HG02759 (cell line): ENCODE results near the gene NELL2.
"Not testable (repeated sequence)": the region's sequence is repeated elsewhere in the genome, so short reads cannot be mapped to it uniquely, and the experiment has no call there.

ENCODE experiments used
- ATAC-seq: cut with Tn5 transposase; IDR thresholded peaks from one replicate; pipeline ENCODE4 v1.9.1; 2021; ENCODE audit warnings: mild to moderate bottlenecking, moderate library complexity; ENCODE audit not compliant: unreplicated experiment

Gene NELL2

DNA sequence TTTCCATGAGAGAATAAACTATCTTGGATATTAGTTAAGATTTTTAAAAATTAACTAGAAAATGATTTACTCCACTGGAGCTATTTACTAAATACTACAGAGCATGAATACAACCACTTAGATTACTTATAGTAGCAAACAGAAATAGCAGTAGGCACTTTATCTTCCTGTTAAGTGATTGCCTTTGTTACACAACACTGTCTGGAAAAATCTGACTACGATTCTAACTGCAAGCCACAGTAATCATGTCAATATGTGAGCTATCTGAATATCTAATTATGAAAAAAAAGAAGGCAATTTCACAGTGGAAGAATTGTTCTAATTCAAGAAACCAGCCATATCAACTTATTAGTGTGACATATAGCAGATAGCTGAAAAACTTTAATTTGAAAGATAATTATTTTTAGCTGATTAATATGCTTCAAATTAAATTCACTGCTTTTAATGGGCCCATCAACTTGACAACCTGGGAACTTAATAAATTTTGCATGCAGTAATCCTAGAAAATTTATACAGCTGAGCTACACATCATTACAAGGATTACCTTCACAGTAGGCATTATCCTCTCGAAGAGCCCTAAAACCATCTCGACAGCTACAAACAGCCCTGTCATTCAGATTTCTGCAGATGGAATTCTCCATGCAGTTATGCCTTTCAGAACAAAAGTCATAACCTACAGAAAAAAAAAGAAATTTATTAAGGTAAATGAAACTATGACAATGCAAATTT lies 172.8 kb downstream of the NELL2 start:
- no peak for ATAC-seq

DNA sequence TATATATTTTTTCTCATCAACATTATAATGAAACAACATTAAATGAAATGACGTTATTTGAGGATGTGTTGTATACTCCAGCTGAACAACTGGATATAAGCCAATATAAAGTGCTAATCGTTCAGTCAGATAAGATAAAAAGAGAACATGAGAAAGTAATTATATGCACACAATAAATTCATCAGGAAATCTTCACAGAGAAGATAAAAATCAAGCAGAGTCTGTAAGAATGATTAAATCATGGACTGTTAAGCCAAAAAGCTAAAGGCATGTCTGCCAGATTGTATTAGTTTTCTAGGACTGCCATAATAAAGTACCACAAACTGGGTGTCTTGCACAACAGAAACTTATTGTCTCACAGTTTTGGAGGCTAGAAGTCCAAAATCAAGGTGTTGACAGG lies 178.6 kb downstream of the NELL2 start:
- no peak for ATAC-seq

DNA sequence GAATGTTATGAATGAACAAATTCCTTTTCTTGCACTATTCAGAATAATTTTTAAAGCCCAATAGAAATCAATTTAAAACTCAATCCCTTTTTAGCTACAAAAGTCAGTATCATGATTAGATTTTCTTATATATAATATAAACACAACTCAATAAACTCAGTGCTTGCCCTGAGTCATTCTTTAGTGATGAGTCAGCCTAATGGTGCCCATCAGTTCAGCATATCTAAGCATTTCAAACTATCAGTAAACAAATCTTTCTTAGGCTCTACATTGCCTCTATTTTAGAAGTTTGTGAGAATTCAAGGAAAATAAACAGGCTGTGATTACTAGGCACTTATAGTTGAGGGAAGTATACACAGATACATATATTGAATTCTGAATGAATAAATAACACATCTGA lies 179.6 kb downstream of the NELL2 start:
- no peak for ATAC-seq

DNA sequence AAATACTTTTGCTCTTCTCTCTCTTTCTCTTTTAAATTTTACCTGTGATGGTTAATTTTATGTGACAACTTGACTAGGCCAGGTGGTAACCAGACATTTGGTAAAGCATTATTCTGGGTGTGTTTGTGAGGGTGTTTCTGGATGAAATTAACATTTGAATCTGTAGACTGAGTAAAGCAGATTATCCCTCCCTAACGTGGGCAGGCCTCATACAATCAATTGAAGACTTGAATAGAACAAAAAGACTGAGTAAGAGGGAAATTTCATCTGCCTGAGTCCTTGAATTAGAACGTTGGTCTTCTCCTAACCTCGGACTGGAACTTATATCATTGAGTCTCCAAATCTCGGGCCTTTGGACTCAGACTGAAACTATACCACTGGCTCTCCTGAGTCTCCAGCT lies 182.1 kb downstream of the NELL2 start:
- no peak for ATAC-seq

DNA sequence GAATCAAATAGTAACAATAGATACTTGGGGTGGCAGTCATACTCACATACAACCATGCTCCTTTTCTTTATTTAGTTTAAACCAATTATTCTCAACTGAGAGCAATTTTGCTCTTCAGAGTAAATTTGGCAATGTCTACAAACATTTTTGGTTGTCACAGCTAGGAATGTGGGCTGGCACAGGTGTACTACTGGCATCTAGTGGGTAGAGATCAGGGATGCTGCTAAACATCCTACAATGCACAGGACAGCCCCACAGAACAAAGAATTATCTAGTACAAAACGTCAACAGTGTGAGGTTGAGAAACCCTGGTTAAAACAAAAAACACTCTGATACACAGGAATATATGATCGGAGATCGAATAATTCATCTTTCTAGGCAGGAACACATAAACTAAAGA lies 186.5 kb downstream of the NELL2 start:
- no peak for ATAC-seq

DNA sequence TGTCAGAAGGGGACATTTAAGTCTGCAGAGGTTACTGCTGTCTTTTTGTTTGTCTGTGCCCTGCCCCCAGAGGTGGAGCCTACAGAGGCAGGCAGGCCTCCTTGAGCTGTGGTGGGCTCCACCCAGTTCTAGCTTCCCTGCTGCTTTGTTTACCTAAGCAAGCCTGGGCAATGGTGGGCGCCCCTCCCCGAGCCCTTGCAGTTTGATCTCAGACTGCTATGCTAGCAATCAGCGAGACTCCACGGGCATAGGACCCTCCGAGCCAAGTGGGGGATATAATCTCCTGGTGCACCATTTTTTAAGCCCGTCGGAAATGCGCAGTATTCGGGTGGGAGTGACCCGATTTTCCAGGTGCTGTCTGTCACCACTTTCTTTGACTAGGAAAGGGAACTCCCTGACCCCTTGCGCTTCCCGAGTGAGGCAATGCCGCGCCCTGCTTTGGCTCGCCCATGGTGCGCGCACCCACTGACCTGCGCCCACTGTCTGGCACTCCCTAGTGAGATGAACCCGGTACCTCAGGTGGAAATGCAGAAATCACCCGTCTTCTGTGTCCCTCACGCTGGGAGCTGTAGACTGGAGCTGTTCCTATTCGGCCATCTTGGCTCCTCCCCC lies 189.2 kb downstream of the NELL2 start:
- not testable (repeated sequence) for ATAC-seq

DNA sequence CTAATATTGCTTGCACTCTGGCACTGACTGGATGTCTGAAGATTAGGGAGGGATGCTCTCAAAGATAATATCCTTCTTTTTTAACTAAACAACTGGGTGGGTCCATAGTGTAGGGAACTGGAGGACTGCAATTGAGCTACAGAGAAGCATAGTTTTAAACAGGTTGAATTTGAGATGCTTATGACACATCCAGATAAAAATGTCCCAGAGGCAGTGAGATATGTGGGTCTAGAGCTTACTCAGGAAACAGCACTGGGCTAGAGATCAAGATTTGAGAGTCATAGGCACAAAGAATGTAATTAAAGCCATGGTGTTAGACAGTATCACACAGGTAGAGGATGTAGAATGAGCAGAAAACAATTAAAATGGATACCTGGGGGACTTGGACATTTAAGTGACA lies 198.4 kb downstream of the NELL2 start:
- no peak for ATAC-seq

DNA sequence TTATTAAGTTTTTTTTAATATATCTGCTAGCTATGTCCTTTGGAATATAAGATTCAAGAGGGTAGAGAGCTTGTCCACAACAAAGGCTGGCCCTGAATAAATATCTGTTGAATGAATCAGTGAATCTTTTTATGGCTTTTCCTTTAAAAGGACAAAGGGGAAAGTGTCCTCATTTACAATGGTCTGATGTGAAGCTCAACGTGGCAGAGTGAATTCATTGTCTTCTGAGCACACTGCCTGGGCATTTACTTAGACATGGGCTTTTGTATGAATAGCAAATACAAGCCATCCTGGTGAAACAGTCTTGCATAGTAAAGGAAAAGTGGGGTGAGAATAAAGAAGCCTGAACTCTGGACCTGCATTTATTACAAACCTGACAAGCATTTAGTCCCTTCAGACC lies 201.2 kb downstream of the NELL2 start:
- no peak for ATAC-seq

DNA sequence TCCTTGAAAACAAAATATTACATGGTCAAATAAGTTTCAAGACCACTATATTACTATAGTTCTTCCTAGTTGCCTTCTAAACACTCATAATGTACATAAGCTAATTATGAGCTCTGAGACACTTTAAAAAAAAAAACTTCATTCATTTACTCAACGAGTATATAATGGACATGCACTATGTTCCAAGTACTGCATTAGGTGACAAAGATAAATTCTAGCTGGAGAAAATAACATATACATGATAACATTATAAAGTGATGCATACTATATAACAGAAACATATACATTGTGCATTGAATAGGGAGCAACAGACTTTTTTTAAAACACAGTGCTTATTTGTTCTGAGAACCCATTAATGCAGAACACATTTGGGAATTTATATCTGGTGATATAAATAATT lies 202.3 kb downstream of the NELL2 start:
- no peak for ATAC-seq

DNA sequence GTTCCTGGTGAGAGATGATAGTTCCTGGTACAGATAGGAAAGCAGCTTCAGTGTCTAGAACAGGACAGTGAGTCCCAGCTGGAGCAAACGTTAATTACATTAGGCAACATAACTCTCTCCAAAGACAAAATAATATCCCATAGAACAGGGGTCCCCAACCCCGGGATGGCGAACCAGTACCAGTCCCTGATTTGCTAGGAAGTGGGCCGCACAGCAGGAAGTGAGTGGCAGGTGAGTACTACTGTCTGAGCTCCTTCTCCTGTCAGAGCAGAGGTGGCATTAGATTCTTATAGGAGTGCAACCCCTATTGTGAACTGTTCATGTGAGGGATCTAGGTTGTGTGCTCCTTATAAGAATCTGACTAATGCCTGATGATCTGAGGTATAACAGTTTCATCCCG lies 204.1 kb downstream of the NELL2 start:
- no peak for ATAC-seq

DNA sequence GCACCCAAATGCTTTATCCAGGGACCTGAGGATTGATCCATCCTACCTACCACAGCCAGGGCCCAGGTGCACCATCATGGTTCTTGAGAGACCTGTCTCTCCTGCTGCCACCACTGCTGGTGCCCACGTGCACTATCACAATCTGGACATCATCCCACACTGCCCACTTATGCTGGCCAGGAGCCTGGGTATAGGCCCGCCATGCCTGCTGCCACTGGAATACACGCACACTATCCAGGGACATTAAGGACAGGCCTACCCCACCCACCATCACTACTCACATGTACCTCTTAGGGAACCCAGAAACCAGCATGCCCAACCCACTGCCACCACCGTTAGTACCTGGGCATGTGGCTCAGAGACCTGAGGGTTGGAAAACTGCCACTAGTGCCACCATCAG lies 207.7 kb downstream of the NELL2 start:
- no peak for ATAC-seq

DNA sequence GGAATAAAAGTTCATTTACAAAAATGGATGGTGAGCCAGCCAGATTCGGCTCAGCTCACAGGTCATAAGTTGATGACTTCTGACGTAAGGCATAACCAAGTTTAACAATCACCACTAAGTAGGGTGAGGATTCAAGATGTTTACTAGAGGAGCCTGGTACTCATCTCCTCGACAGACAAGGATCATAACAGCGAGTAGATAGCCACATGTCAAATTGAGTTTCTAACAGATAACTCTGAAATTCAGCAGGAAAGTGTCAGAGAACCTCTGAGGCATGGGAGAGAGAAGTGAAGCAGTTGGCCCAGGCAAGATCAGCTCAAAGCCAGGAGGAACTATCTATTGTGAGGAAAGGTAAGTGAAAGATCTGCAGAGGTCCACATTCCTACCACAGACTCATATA lies 208.7 kb downstream of the NELL2 start:
- no peak for ATAC-seq

DNA sequence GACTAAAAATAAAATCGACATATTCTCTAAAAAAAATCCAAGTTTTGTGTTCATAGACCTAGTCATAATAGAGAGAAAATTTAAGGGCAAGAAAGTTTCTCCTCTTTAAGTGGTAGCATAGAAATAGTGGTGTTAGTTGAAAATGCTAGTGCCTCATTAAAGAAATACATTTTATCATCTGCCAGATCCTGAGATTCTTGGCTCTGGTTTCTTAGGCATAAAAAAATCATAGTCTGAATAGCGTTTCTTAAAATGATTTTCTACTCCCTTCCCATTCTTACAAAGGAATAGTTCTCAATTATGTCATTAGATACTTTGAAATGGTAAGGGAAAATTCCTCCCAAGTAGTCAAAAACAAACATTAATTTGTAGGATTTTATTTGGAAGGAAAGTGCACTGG lies 212.8 kb downstream of the NELL2 start:
- ATAC-seq: no peak

DNA sequence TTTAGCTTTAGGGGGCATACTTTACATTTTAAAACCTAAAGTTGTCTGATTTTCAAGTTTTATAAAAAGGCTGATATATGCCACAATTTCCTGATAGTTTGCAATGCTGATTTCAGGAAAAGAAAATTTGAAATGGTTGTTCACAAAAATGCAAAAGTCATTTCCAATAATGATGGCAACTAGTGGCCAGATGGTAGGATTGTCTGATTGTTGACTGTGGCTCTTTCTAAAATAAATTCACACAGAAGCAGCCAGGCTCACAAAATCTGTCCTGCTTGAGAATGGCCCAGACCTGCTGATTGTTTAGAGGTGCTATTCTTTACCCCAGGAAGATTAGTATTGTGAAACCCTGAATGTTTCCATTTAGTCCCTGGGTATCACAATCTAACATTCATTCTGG lies 220.3 kb downstream of the NELL2 start:
- no peak for ATAC-seq

DNA sequence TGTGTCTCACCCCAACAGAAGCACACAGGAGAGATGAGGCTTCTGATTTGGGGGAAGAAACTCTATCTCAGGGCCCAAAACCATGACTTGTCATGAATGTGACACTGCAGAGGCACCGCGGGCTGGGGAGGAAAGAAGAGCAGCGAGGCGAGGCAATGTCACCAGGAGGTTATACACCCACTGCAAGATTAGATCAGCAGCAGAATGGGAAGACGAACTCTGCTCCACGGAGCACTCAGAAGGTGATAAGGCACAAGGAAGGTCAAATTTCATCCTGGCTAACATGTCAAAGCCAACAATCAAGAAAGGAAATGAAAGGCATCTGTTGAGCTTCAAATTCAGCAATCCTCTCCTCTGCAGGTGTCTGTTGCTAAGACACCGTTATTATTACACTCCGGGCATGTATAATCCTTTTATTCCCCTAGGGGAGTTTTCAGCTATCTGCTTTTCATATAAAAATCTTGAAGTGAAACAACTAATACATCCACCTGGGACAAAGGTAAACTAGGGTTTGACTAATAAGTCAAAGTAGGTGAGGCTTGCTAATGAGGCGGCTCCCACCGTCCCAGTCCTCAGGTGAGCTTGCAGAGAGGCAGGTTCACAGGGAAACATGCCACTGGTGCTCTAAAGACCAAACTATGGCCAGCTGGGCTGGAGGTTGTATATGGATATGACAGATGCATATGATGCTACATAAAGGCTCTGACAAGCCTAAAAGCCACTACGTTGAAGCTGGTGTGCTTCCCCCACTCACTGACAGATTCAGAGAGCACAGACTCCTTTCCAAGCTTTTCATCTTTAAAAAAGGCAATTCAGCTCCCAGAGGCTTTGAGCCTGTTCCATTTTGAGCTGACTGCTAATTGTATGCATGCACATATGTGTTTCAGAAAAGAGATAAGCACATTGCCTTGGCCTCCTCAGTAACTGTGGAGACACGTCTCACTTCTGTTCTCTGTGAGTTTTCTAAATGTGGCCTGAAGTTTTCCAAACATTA lies 221.2 kb downstream of the NELL2 start:
- ATAC-seq: no peak

DNA sequence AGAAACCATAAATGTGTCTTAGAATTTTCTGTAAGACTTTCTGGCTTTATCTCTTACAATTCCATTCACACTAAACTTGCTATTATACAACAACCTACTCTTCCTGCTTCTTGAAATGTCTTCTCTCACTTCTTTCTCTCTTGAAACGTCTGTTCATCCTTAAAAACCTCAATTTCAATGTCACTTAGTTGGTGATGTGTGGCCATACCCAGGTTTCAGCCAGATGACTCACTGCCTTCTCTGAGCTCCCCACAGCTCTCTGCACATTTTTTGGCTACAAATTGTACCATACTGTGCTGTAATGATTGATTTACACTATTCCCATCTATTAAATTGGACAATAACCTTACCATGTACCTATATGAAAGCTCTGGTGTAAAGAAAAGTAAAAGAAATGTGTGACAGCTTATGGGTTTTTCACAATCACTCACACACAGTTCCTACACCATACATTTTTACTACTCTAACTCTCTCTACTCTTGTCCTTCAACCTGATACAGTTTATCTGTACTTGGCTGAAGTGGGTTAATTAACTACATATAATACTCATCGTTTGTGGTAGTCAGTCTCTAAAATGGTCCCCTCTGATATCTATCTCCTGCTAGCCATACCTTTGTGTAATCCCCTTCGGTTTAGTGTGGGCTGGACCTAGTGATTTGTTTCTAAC lies 222.1 kb downstream of the NELL2 start:
- ATAC-seq: no peak

DNA sequence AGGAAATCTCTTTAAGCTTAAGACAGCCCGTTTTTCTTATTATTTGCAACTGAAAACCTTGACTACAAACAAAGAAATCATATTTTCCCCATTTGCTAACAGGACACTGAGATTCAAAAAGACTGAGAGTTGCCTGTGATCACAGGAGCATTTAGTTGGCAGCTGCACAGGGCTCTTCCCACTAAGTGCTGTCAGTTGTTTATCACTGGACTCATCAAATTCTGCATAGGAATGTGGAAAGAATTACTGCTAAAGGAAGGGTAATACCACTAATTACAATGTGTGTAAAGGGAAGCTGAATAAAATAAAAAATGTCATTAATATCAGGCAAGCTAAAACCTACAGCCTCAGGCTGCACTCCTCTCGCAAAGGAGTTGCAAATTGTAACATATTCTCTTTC lies 226.4 kb downstream of the NELL2 start:
- no peak for ATAC-seq

DNA sequence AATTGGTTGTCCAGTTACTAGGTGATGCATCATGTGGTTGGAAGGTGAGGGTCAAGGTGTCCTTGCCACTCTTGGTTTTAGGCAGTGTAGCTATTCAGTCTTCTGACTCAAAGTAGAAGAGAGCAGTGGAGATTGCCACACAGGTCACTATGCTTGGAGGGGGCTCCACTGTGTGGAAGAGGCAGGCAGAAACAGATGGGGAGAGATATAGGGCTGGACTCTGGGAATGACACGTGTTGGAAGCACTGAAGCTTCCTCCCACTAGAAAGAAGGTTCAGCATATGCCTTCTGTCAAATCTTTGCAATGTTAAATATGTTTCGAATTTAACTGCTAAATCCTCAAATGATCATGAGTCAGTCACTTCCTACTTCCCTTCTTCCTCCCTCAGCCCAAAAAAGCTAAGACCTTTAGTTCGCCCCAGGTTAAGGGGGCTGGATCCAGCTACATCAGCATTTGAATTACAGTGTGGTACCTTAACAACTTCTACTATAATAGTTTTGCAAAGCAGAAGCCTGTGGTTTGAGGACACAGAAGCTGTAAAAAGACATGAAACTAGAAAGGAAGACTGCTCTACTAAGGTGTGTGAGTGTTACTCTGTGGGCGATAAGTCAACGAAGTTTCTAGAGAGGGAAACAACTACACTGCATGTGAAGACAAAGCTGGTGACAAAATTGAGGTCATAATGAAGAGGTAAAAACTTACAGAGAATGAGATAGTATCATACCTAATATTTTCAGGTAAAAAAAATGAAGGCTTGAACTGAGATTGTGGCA lies 228.0 kb downstream of the NELL2 start:
- no peak for ATAC-seq

DNA sequence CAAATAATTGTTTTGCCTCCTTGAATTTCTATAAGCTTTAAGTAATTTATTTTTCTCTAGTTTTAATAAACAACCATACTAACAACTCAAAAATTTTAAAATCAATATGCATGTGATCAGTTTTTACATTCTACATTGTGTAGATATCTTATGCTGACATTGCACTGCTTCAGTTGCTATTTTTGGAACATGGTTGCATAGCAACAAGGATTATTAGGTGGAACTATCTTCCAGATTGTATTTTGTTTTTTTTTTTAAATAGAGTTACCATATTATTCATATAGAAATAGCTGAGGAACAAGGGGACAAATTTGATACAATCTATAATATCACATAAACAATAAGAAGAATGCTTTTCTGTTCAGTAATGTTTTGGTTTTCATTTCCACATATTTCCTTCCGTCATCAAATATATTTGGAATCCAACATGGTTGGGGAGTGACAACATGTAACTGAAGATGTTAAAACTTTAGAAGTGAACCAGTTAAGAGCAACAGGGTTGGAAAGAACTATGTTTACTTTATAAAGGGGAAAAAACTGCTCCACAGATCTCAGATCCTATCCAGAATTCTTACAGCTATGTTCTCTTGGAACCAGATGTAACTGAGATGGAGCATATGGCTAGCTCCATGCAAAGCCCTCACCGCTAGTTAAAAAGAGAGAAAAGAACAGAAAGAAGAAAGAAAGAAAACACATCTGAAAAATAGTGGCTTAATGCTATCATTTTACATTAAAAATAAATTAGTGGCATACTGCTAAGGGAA lies 235.5 kb downstream of the NELL2 start:
- no peak for ATAC-seq

DNA sequence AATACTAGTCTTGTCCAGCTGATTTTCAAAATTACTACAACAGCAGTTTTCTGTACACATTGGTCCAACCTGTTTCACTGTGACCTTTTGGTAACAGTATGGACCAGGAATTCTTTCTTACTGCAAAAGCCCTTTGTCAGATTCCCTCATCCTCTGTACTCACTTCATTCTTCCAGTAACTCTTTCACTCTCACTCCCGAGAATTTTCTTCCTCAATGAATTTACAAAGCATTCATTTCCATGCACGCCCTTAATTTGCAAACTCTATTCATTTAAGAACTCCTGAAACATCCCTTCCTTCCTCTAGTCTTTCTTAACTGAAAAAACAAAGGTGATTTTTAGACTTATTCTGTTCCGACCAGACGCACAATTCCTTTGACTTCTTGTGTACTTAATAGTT lies 238.2 kb downstream of the NELL2 start:
- no peak for ATAC-seq
